ENCODE results near the gene PNPLA8.

- TF ChIP-seq CTCF (IDR thresholded peaks at IDR 0.05; ENCODE audit: insufficient read depth, low read length, poor library complexity, severe bottlenecking) (no peak), EZH2phosphoT487 (conservative IDR thresholded peaks at IDR 0.05; ENCODE audit: low read length) (no peak)
Measured at GRCh38 chr7:108461840-108462239, 64.1 kb downstream of the PNPLA8 start.

Measured in SU-DHL-6 (cell line).